Measurements from ENCODE around the gene H2BK1.

DNA sequence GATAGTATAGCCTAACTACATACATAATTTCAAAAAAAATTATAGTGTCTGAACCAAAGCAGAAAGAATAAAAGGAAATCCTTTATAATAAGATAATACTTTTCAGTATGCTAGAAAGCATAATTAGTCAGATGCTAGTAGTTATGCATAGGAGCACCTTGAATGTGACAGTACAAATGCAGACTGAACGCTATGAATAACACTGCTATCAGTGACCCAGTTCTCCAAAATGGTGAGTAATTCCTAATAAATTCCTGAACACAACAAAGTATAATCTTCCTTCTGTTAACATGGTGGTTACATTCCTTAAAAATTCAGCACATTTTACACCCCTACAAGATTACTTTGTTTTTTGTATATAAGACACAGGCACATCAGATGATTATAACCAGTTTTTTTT lies 20.8 kb upstream of the H2BK1 start:
- TF ChIP-seq, protein P1, sequence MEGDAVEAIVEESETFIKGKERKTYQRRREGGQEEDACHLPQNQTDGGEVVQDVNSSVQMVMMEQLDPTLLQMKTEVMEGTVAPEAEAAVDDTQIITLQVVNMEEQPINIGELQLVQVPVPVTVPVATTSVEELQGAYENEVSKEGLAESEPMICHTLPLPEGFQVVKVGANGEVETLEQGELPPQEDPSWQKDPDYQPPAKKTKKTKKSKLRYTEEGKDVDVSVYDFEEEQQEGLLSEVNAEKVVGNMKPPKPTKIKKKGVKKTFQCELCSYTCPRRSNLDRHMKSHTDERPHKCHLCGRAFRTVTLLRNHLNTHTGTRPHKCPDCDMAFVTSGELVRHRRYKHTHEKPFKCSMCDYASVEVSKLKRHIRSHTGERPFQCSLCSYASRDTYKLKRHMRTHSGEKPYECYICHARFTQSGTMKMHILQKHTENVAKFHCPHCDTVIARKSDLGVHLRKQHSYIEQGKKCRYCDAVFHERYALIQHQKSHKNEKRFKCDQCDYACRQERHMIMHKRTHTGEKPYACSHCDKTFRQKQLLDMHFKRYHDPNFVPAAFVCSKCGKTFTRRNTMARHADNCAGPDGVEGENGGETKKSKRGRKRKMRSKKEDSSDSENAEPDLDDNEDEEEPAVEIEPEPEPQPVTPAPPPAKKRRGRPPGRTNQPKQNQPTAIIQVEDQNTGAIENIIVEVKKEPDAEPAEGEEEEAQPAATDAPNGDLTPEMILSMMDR (IDR thresholded peaks at IDR 0.05), result no peak
- TF ChIP-seq POLR2A (IDR thresholded peaks at IDR 0.05), result no peak

Measured in right lobe of liver (tissue), 4 donors.